Sigmoid colon (tissue), 4 donors: ENCODE results near the gene CHADL.

Experiments used
- CTCF ChIP-seq, 4 experiments: fragments of 450-650 bp in 3 of 4; fragments of 200-600 bp in 1 of 4; IDR thresholded peaks; one replicate each; pipeline ENCODE4 v1.5.1; 2016 to 2019; ENCODE audit warnings: antibody characterized with exemption in 4 of 4, mild to moderate bottlenecking in 3 of 4, moderate library complexity in 2 of 4
- EP300 ChIP-seq, 4 donors: sonication (generic); formaldehyde crosslinking; IDR thresholded peaks; one replicate each; pipeline ENCODE4 v1.6.1; 2017; ENCODE audit warnings: antibody characterized with exemption in 4 of 4
- POLR2A ChIP-seq, 2 donors: fragments of 450-650 bp; IDR thresholded peaks; one replicate each; pipeline ENCODE4 v1.6.1; 2016; ENCODE audit warnings: antibody characterized with exemption in 2 of 2, mild to moderate bottlenecking in 2 of 2, moderate library complexity in 2 of 2
- POLR2AphosphoS5 ChIP-seq, 4 donors: sonication (generic); formaldehyde crosslinking; IDR thresholded peaks; one replicate each; pipeline ENCODE4 v1.6.1; 2017; ENCODE audit warnings: antibody characterized with exemption in 4 of 4

GRCh38 chr22:41226723-41227655 lies 13.7 kb downstream of the CHADL start:
- TF ChIP-seq POLR2A (IDR thresholded peaks at IDR 0.05) (no peak), CTCF (IDR thresholded peaks at IDR 0.05) (no peak), POLR2AphosphoS5 (IDR thresholded peaks at IDR 0.05) (no peak), EP300 (IDR thresholded peaks at IDR 0.05) (no peak)
